Right lobe of liver (tissue), 6 donors: ENCODE measurements around the gene MDN1. TPM values are rescaled to one million over a fixed set of nuclear protein-coding genes. Genes with fewer than 3 reads are reported as not detected.

ENCODE experiments used
- ATAC-seq, 4 donors: fragments of 200-7000 bp; cut with Tn5 transposase; one replicate each; pipeline ENCODE4 v1.9.1; 2020; ENCODE audit warnings: mild to moderate bottlenecking in 4 of 4, moderate library complexity in 4 of 4
- DNase-seq, 3 donors: peaks; one replicate each; pipeline ENCODE4 v3.0.0-alpha.2; 2020
- H3K27ac ChIP-seq, 3 donors: fragments of 200-600 bp; one replicate each; pipeline ENCODE4 v1.8.0; 2022
- H3K27me3 ChIP-seq, 2 donors: fragments of 200-600 bp; one replicate each; pipeline ENCODE4 v1.8.0; 2022
- H3K36me3 ChIP-seq, 4 donors: fragments of 200-600 bp; sonication (generic) in 1 of 4; one replicate each; pipeline versions ENCODE4 v1.5.1 to v1.8.0; 2017 to 2022; ENCODE audit warnings: control low read depth in 1 of 4
- H3K4me1 ChIP-seq, 4 donors: fragments of 200-600 bp; sonication (generic) in 1 of 4; one replicate each; pipeline versions ENCODE4 v1.5.1 to v1.8.0; 2017 to 2022; ENCODE audit warnings: control low read depth in 1 of 4
- H3K4me3 ChIP-seq, 3 donors: fragments of 200-600 bp; one replicate each; pipeline ENCODE4 v1.8.0; 2022
- H3K9me3 ChIP-seq, 4 donors: fragments of 200-600 bp; sonication (generic) in 1 of 4; one replicate each; pipeline versions ENCODE4 v1.5.1 to v1.8.0; 2017 to 2022; ENCODE audit warnings: control low read depth in 1 of 4
- POLR2A ChIP-seq: fragments of 450-650 bp; IDR thresholded peaks from one replicate; pipeline ENCODE4 v1.6.1; 2017; ENCODE audit warnings: antibody characterized with exemption, mild to moderate bottlenecking
- WGBS: methylation state at CpG from one replicate; pipeline ENCODE4 v1.1.6; 2018; ENCODE audit warnings: low coverage, low lambda C conversion rate; ENCODE audit not compliant: insufficient coverage; ENCODE audit errors: missing lambda C conversion rate; 5-methylcytosine and 5-hydroxymethylcytosine counted together
- intact Hi-C, 2 donors: fragments of 100-400 bp; cut with DNase I; formaldehyde crosslinking; loops; one replicate each; pipeline versions ENCODE4 v1.11.2 to v1.14.1; 2022
- total RNA-seq, 6 experiments: library from RNA; depleted of rRNA in 2 of 6; stranded (reverse); fragments of >200 nt in 2 of 6; fragmentation: NEBNext Ultra II Directional in 3 of 6; extraction: Animal tissue kit (Norgen Biotek cat#: 25700) in 3 of 6; gene quantifications; one replicate each; pipeline versions ENCODE4 v1.1.0 to v1.2.4, GENCODE V29; 2016 to 2023
- TF ChIP-seq, protein P1 (sequence below), 4 donors: fragments of 200-600 bp in 3 of 4; fragments of 450-650 bp in 1 of 4; IDR thresholded peaks; one replicate each; pipeline versions ENCODE4 v1.5.1 to v1.8.0; 2016 to 2022; ENCODE audit warnings: antibody characterized with exemption in 4 of 4, mild to moderate bottlenecking in 2 of 4
- donor health status: DM: no; HTN: yes; CAD: no.
- donor health status: DM: no; HTN: no; CAD: no.
- donor health status: DM: no; HTN: no; CAD: no.
- donor health status: DM: no; HTN: yes; CAD: no.
- donor health status: DM: no; HTN: yes; CAD: no.

MDN1 gene
- total RNA-seq, 6 experiments from 2014 or later: 13.8 to 49.6 (median 25.5) TPM

DNA sequence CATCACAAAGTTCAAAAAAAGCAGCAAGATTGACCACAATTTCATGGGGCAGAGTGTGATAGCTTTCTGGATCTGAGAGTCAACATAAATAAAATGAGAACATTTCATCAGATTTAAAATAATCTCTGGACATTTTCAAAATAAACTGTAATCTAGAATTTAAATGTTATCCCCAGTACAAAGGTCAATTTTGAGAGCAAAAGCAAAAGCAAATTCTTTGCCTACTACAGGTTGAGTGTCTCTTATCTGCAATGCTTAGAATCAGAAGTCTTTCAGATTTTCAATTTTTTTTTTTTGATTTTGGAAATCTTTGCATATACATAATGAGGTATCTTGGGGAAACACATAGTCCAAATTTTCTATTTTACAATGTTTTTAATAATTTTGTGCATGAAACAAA is 113.5 kb downstream of the MDN1 start:
- Histone ChIP-seq H3K4me1 (peaks cover 0 to 38% (median 5%) of the 10 kb centered on the region in 4 donors), H3K9me3 (no peaks in the 10 kb centered on the region), H3K27ac (peak overlapping the region in 1 of 3 donors; percentile 19), H3K36me3 (peaks cover 0 to 51% (median 2%) of the 10 kb centered on the region in 4 donors), H3K4me3 (no peak overlapping the region), H3K27me3 (no peaks in the 10 kb centered on the region)
- no peak for TF ChIP-seq POLR2A
- TF ChIP-seq, protein P1, sequence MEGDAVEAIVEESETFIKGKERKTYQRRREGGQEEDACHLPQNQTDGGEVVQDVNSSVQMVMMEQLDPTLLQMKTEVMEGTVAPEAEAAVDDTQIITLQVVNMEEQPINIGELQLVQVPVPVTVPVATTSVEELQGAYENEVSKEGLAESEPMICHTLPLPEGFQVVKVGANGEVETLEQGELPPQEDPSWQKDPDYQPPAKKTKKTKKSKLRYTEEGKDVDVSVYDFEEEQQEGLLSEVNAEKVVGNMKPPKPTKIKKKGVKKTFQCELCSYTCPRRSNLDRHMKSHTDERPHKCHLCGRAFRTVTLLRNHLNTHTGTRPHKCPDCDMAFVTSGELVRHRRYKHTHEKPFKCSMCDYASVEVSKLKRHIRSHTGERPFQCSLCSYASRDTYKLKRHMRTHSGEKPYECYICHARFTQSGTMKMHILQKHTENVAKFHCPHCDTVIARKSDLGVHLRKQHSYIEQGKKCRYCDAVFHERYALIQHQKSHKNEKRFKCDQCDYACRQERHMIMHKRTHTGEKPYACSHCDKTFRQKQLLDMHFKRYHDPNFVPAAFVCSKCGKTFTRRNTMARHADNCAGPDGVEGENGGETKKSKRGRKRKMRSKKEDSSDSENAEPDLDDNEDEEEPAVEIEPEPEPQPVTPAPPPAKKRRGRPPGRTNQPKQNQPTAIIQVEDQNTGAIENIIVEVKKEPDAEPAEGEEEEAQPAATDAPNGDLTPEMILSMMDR (IDR thresholded peaks at IDR 0.05): no peak
- DNase-seq (no peak), ATAC-seq (peak in 3 of 4 donors; percentile 12 to 36 (median 17))
- intact Hi-C loops: no loop called here

GRCh38 chr6:89703292-89703691 is 116.3 kb downstream of the MDN1 start:
- H3K27me3 ChIP-seq: no peaks in the 10 kb centered on the region
- intact Hi-C loops: no loop called here
- no peak for TF ChIP-seq POLR2A
- TF ChIP-seq, protein P1 (IDR thresholded peaks at IDR 0.05): no peak
- no peak overlapping the region for H3K4me3 ChIP-seq
- H3K9me3 ChIP-seq: no peaks in the 10 kb centered on the region
- peaks cover 0 to 29% (median 5%) of the 10 kb centered on the region in 4 donors for H3K4me1 ChIP-seq
- no peak overlapping the region for H3K27ac ChIP-seq
- 92% methylated on average over 1 of the region's 1 CpG for WGBS
- ATAC-seq: no peak
- peaks cover 0 to 66% (median 9%) of the 10 kb centered on the region in 4 donors for H3K36me3 ChIP-seq
- DNase-seq: no peak

DNA sequence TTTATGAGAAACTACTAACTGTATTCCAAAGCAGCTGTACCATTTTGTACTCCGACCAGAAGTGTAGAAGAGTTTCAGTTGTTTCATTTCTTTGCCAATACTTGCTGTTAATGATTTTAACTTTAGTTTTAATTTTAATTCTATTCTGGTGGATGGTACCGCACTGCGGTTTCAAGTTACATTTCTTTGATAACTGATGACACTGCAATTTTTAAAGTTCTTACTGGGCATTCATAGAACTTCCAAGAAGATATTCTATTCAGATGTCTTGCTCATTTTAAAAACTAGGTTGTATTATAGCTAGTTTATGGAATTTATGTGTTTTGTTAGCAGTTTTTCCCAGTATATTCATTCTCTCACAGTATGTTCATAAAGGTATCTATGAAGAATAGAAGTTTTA is 117.2 kb downstream of the MDN1 start:
- TF ChIP-seq POLR2A: no peak
- TF ChIP-seq, protein P1 (IDR thresholded peaks at IDR 0.05): no peak
- H3K9me3 ChIP-seq: no peaks in the 10 kb centered on the region
- no peak overlapping the region for H3K4me3 ChIP-seq
- no peak for ATAC-seq
- DNase-seq: no peak
- no peak overlapping the region for H3K27ac ChIP-seq
- intact Hi-C loops: no loop called here
- WGBS: 98% methylated on average over 3 of the region's 3 CpGs
- H3K4me1 ChIP-seq: peaks cover 0 to 20% (median 2%) of the 10 kb centered on the region in 4 donors
- H3K36me3 ChIP-seq: peaks cover 0 to 69% (median 9%) of the 10 kb centered on the region in 4 donors
- no peaks in the 10 kb centered on the region for H3K27me3 ChIP-seq

- ATAC-seq: peak in 1 of 4 donors; percentile 22
- no peaks in the 10 kb centered on the region for H3K9me3 ChIP-seq
- H3K4me1 ChIP-seq: no peaks in the 10 kb centered on the region
- TF ChIP-seq POLR2A: no peak
- TF ChIP-seq, protein P1 (IDR thresholded peaks at IDR 0.05): no peak
- DNase-seq: no peak
- no peaks in the 10 kb centered on the region for H3K27me3 ChIP-seq
- H3K27ac ChIP-seq: no peak overlapping the region
- H3K36me3 ChIP-seq: peaks cover 0 to 96% (median 31%) of the 10 kb centered on the region in 4 donors
- no peak overlapping the region for H3K4me3 ChIP-seq
- 100% methylated on average over 2 of the region's 7 CpGs for WGBS
- intact Hi-C loops: no loop called here
These were observed 123.9 kb downstream of the MDN1 start for GRCh38 chr6:89695667-89696066.

GRCh38 chr6:89694428-89694827 is 125.2 kb downstream of the MDN1 start:
- no peak for DNase-seq
- ATAC-seq: no peak
- peaks cover 0 to 96% (median 32%) of the 10 kb centered on the region in 4 donors for H3K36me3 ChIP-seq
- H3K4me1 ChIP-seq: no peaks in the 10 kb centered on the region
- H3K27me3 ChIP-seq: no peaks in the 10 kb centered on the region
- intact Hi-C loops: no loop called here
- H3K4me3 ChIP-seq: no peak overlapping the region
- 92% methylated on average over 4 of the region's 4 CpGs for WGBS
- TF ChIP-seq, protein P1 (IDR thresholded peaks at IDR 0.05): no peak
- no peak for TF ChIP-seq POLR2A
- no peaks in the 10 kb centered on the region for H3K9me3 ChIP-seq
- no peak overlapping the region for H3K27ac ChIP-seq
